K562 (cell line): ENCODE measurements around the gene B3GAT1. TPM values are rescaled to one million over a fixed set of nuclear protein-coding genes. Genes with fewer than 3 reads are reported as not detected.
A peak's percentile ranks its signal among the peaks of the same experiment; 100 is the strongest.

ENCODE experiments used
- BHLHE40 ChIP-seq: IDR thresholded peaks from 2 replicates; pipeline ENCODE4 v1.6.1; 2011; ENCODE audit warnings: low read length, improper control_type of control experiment
- CBX8 ChIP-seq: fragments of 200-600 bp; sonication (generic); IDR thresholded peaks from 2 replicates; pipeline ENCODE4 v1.6.1; 2012; ENCODE audit warnings: borderline replicate concordance, mixed run types, low read depth, mild to moderate bottlenecking, moderate library complexity, mixed read lengths, low read length, control low read depth, inconsistent platforms; ENCODE audit not compliant: poor library complexity, severe bottlenecking; ENCODE audit errors: extremely low read depth
- KLF16 ChIP-seq: IDR thresholded peaks from 2 replicates; pipeline ENCODE4 v1.6.1; 2016; ENCODE audit warnings: antibody characterized with exemption
- RFX1 ChIP-seq: fragments of 450-650 bp; IDR thresholded peaks from 2 replicates; pipeline ENCODE4 v1.6.1; 2016; ENCODE audit warnings: mild to moderate bottlenecking, moderate library complexity
- polyA plus RNA-seq, 8 experiments: library from polyadenylated mRNA; depleted of rRNA in 4 of 8; stranded (reverse) in 5 of 8; unstranded in 3 of 8; fragments of >200 nt; fragmentation: Nextera tagmentation in 2 of 8; fragmentation: Illumina TruSeq in 1 of 8; extraction: Ambion mirVana in 2 of 8; extraction: Trizol in 1 of 8; gene quantifications; 2 replicates each; pipeline versions ENCODE4 v1.2.1 to v1.2.3, GENCODE V29; 2011 to 2014; ENCODE audit warnings: inconsistent platforms in 1 of 8, missing spikeins in 1 of 8
- total RNA-seq, 7 experiments: library from RNA; depleted of rRNA in 6 of 7; stranded (reverse); fragments of >200 nt in 6 of 7; fragmentation: Illumina TruSeq in 2 of 7; extraction: Trizol in 2 of 7; gene quantifications; 2 replicates each; pipeline versions ENCODE4 v1.2.1 to v1.2.3, GENCODE V29; 2011 to 2021; ENCODE audit warnings: low replicate concordance in 1 of 7
- TF ChIP-seq, protein P1 (sequence below), 2 experiments: fragments of 450-650 bp in 1 of 2; sonication (generic) in 1 of 2; formaldehyde crosslinking in 1 of 2; IDR thresholded peaks; 2 replicates each; pipeline versions ENCODE4 v1.7.1 to v1.9.0; 2016 to 2022; ENCODE audit warnings: inconsistent platforms in 1 of 2, mild to moderate bottlenecking in 1 of 2, missing genetic modification reagents in 1 of 2
- TF ChIP-seq, protein P2 (sequence below): fragments of 450-650 bp; IDR thresholded peaks from 2 replicates; pipeline ENCODE4 v1.6.1; 2017; ENCODE audit warnings: mild to moderate bottlenecking, moderate library complexity

The B3GAT1 gene
- total and polyA plus RNA-seq, 9 of the 15 experiments (the other 6 are each of a cell fraction or from before 2014, with no cell fraction given) = 0.01 to 0.53 (median 0.14) TPM; not detected in 1

DNA sequence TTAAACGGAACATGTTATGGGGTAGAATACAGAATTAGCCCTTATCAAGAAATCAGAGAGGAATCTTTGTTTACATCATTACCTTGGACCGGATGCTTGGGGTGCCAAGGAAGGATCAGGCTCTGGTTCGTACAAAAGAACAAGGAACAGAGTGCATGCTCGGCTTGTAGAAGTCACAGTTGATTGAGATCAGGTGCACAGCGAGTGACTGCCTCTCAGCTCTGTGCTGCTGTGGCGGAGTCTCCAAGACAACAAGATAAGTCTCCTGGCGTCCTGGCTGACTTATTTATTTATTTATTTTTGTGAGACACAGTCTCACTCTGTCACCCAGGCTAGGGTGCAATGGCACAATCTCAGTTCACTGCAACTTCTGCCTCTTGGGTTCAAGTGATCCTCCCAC is 48.5 kb downstream of the B3GAT1 start (continued):
- TF ChIP-seq, protein P1, sequence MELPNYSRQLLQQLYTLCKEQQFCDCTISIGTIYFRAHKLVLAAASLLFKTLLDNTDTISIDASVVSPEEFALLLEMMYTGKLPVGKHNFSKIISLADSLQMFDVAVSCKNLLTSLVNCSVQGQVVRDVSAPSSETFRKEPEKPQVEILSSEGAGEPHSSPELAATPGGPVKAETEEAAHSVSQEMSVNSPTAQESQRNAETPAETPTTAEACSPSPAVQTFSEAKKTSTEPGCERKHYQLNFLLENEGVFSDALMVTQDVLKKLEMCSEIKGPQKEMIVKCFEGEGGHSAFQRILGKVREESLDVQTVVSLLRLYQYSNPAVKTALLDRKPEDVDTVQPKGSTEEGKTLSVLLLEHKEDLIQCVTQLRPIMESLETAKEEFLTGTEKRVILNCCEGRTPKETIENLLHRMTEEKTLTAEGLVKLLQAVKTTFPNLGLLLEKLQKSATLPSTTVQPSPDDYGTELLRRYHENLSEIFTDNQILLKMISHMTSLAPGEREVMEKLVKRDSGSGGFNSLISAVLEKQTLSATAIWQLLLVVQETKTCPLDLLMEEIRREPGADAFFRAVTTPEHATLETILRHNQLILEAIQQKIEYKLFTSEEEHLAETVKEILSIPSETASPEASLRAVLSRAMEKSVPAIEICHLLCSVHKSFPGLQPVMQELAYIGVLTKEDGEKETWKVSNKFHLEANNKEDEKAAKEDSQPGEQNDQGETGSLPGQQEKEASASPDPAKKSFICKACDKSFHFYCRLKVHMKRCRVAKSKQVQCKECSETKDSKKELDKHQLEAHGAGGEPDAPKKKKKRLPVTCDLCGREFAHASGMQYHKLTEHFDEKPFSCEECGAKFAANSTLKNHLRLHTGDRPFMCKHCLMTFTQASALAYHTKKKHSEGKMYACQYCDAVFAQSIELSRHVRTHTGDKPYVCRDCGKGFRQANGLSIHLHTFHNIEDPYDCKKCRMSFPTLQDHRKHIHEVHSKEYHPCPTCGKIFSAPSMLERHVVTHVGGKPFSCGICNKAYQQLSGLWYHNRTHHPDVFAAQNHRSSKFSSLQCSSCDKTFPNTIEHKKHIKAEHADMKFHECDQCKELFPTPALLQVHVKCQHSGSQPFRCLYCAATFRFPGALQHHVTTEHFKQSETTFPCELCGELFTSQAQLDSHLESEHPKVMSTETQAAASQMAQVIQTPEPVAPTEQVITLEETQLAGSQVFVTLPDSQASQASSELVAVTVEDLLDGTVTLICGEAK (IDR thresholded peaks at IDR 0.05) = no peak
- TF ChIP-seq, protein P1 (CRISPR knock-in tag; IDR thresholded peaks at IDR 0.05) = no peak
- peak; percentile 76 for TF ChIP-seq BHLHE40
- no peak for TF ChIP-seq CBX8
- TF ChIP-seq, protein P2, sequence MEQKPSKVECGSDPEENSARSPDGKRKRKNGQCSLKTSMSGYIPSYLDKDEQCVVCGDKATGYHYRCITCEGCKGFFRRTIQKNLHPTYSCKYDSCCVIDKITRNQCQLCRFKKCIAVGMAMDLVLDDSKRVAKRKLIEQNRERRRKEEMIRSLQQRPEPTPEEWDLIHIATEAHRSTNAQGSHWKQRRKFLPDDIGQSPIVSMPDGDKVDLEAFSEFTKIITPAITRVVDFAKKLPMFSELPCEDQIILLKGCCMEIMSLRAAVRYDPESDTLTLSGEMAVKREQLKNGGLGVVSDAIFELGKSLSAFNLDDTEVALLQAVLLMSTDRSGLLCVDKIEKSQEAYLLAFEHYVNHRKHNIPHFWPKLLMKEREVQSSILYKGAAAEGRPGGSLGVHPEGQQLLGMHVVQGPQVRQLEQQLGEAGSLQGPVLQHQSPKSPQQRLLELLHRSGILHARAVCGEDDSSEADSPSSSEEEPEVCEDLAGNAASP = no peak
- TF ChIP-seq RFX1 = peak; percentile 65
- TF ChIP-seq KLF16 = no peak
